HCT116 (cell line): ENCODE results near the gene AURKAIP1.

Experiments
- CEBPB ChIP-seq: IDR thresholded peaks from 2 replicates; pipeline ENCODE4 v1.6.1; 2012; ENCODE audit warnings: low read depth
- CTCF ChIP-seq, 3 experiments: fragments of 200-600 bp in 1 of 3; sonication (generic) in 1 of 3; IDR thresholded peaks in 2 of 3; conservative IDR thresholded peaks in 1 of 3; 2 replicates each; pipeline ENCODE4 v1.5.1; 2012 to 2017; ENCODE audit warnings: low read depth in 2 of 3, low read length in 2 of 3, antibody characterized with exemption in 1 of 3, borderline replicate concordance in 1 of 3, control low read depth in 1 of 3, mild to moderate bottlenecking in 1 of 3, mixed read lengths in 1 of 3, mixed run types in 1 of 3, moderate library complexity in 1 of 3; ENCODE audit not compliant: insufficient read depth in 1 of 3
- EZH2 ChIP-seq: fragments of 200-600 bp; sonication (generic); IDR thresholded peaks from 2 replicates; pipeline ENCODE4 v1.6.1; 2017; ENCODE audit warnings: antibody characterized with exemption, mixed run types
- EZH2phosphoT487 ChIP-seq: fragments of 200-600 bp; IDR thresholded peaks from 2 replicates; pipeline ENCODE4 v1.6.1; 2018; ENCODE audit warnings: antibody characterized with exemption, borderline replicate concordance
- FOSL1 ChIP-seq: IDR thresholded peaks from 2 replicates; pipeline ENCODE4 v1.6.1; 2012; ENCODE audit warnings: low read depth
- JUND ChIP-seq: IDR thresholded peaks from 2 replicates; pipeline ENCODE4 v1.6.1; 2012
- MAX ChIP-seq: IDR thresholded peaks from 2 replicates; pipeline ENCODE4 v1.6.1; 2012
- POLR2AphosphoS5 ChIP-seq: IDR thresholded peaks from 2 replicates; pipeline ENCODE4 v1.6.1; 2011; ENCODE audit warnings: mild to moderate bottlenecking, low read depth, low read length, moderate library complexity
- RAD21 ChIP-seq: IDR thresholded peaks from 2 replicates; pipeline ENCODE4 v1.6.1; 2012; ENCODE audit warnings: low read depth, mild to moderate bottlenecking
- REST ChIP-seq: IDR thresholded peaks from 2 replicates; pipeline ENCODE4 v1.6.1; 2012; ENCODE audit warnings: low read depth
- SIN3A ChIP-seq: IDR thresholded peaks from 2 replicates; pipeline ENCODE4 v1.6.1; 2012; ENCODE audit warnings: low read depth
- YY1 ChIP-seq: IDR thresholded peaks from 2 replicates; pipeline ENCODE4 v1.6.1; 2011; ENCODE audit warnings: low read length, low read depth, moderate library complexity, mild to moderate bottlenecking; ENCODE audit not compliant: insufficient replicate concordance; ENCODE audit errors: extremely low read depth

GRCh38 chr1:1341549-1342021 lies 33.4 kb downstream of the AURKAIP1 start:
- no peak for TF ChIP-seq CTCF (IDR thresholded peaks at IDR 0.05 in 2 of 3, conservative IDR thresholded peaks at IDR 0.05 in 1 of 3; ENCODE audit: borderline replicate concordance in 1 of 3, insufficient read depth in 1 of 3, low read depth in 2 of 3, low read length in 2 of 3)
- no peak for TF ChIP-seq EZH2
- TF ChIP-seq POLR2AphosphoS5 = no peak; the same call in 1 of the 2 replicates
- no peak for TF ChIP-seq SIN3A
- no peak for TF ChIP-seq EZH2phosphoT487
- TF ChIP-seq MAX = no peak
- TF ChIP-seq YY1 = no peak
- TF ChIP-seq REST = no peak
- TF ChIP-seq FOSL1 = no peak
- TF ChIP-seq CEBPB = no peak
- no peak for TF ChIP-seq RAD21
- no peak for TF ChIP-seq JUND
